B cell (primary cell): ENCODE data around the gene RERE. TPM values are rescaled to one million over a fixed set of nuclear protein-coding genes. Genes with fewer than 3 reads are reported as not detected.

Experiments used
- ATAC-seq: fragments of 200-7000 bp; cut with Tn5 transposase; one replicate; pipeline ENCODE4 v1.10.0; 2021; ENCODE audit warnings: low read depth, mild to moderate bottlenecking, moderate number of reproducible peaks, moderate library complexity
- CTCF ChIA-PET: fragments of 350-600 bp; sonication (Branson Sonifier 250); formaldehyde crosslinking; loops from one replicate; lab custom pipeline; 2021; ENCODE audit warnings: antibody characterized with exemption, inconsistent platforms; lab: Charles Lee
- POLR2A ChIA-PET: fragments of 350-600 bp; sonication (Branson Sonifier 250); formaldehyde crosslinking; loops from one replicate; lab custom pipeline; 2021; ENCODE audit warnings: antibody characterized with exemption; lab: Charles Lee
- DNase-seq: peaks from one replicate; pipeline ENCODE4 v3.0.0; 2013
- H2AFZ ChIP-seq: 2 replicates; pipeline ENCODE4 v1.6.1; 2012; ENCODE audit warnings: mild to moderate bottlenecking, low read depth, low read length; ENCODE audit not compliant: insufficient read depth, poor library complexity, severe bottlenecking
- H3K27ac ChIP-seq, 2 donors: 1 replicate in 1 of 2; 2 replicates in 1 of 2; pipeline ENCODE4 v1.5.1; 2012 to 2013; ENCODE audit warnings: low read length in 2 of 2, mild to moderate bottlenecking in 2 of 2, moderate library complexity in 1 of 2
- H3K27me3 ChIP-seq, 4 experiments: fragments of 200-600 bp in 1 of 4; sonication (generic) in 1 of 4; replicated peaks in 1 of 4; 1 replicate in 2 of 4; 2 replicates in 2 of 4; pipeline versions ENCODE4 v1.6.1 to v1.7.0; 2013 to 2016; ENCODE audit warnings: low read length in 3 of 4, mild to moderate bottlenecking in 2 of 4, mixed read lengths in 1 of 4, moderate library complexity in 1 of 4; ENCODE audit not compliant: insufficient read depth in 4 of 4, control insufficient read depth in 3 of 4; ENCODE audit errors: control extremely low read depth in 1 of 4
- H3K36me3 ChIP-seq, 2 experiments: replicated peaks in 1 of 2; 1 replicate in 1 of 2; 2 replicates in 1 of 2; pipeline versions ENCODE4 v1.6.1 to v1.7.1; 2013; ENCODE audit warnings: low read length in 1 of 2; ENCODE audit not compliant: insufficient read depth in 2 of 2, control insufficient read depth in 1 of 2; ENCODE audit errors: control extremely low read depth in 1 of 2, extremely low read depth in 1 of 2
- H3K4me1 ChIP-seq, 2 donors: fragments of 200-600 bp in 1 of 2; sonication (generic) in 1 of 2; 1 replicate in 1 of 2; 2 replicates in 1 of 2; pipeline versions ENCODE4 v1.5.1 to v1.6.1; 2013 to 2017; ENCODE audit warnings: low read length in 2 of 2; ENCODE audit not compliant: control insufficient read depth in 2 of 2, insufficient read depth in 2 of 2
- H3K4me2 ChIP-seq: replicated peaks from 2 replicates; pipeline ENCODE3; 2012; ENCODE audit warnings: mild to moderate bottlenecking, low read depth, low read length; ENCODE audit not compliant: poor library complexity, severe bottlenecking
- H3K4me3 ChIP-seq, 5 experiments: fragments of 200-600 bp in 1 of 5; sonication (generic) in 1 of 5; 1 replicate in 3 of 5; 2 replicates in 2 of 5; pipeline versions ENCODE4 v1.5.1 to v1.7.0; 2011 to 2016; ENCODE audit warnings: low read length in 4 of 5, mild to moderate bottlenecking in 4 of 5, low read depth in 2 of 5, control low read depth in 1 of 5, moderate library complexity in 1 of 5; ENCODE audit not compliant: insufficient read depth in 1 of 5; ENCODE audit errors: control extremely low read depth in 1 of 5, extremely low read depth in 1 of 5
- H3K79me2 ChIP-seq: fragments of 200-600 bp; sonication (generic); one replicate; pipeline ENCODE4 v1.6.0; 2016; ENCODE audit warnings: low read length; ENCODE audit not compliant: control insufficient read depth, insufficient read depth
- H3K9ac ChIP-seq: fragments of 200-600 bp; sonication (generic); 2 replicates; pipeline ENCODE4 v1.6.1; 2017; ENCODE audit warnings: mild to moderate bottlenecking, low read length, moderate library complexity
- H3K9me3 ChIP-seq, 3 donors: one replicate each; pipeline versions ENCODE4 v1.6.1 to v1.7.1; 2013; ENCODE audit warnings: low read length in 2 of 3; ENCODE audit not compliant: control insufficient read depth in 2 of 3, insufficient read depth in 1 of 3; ENCODE audit errors: control extremely low read depth in 1 of 3
- H4K20me1 ChIP-seq: 2 replicates; pipeline ENCODE4 v1.6.0; 2012; ENCODE audit warnings: mild to moderate bottlenecking, low read length; ENCODE audit not compliant: insufficient read depth, control insufficient read depth, poor library complexity, severe bottlenecking
- H3K27ac Mint-ChIP-seq: one replicate; pipeline ENCODE4 v1.8.0; 2021; ENCODE audit warnings: mixed read lengths
- H3K27me3 Mint-ChIP-seq: one replicate; pipeline ENCODE4 v1.8.0; 2021; ENCODE audit warnings: mixed read lengths
- H3K4me1 Mint-ChIP-seq: one replicate; pipeline ENCODE4 v1.8.0; 2021; ENCODE audit warnings: mixed read lengths
- H3K4me3 Mint-ChIP-seq: one replicate; pipeline ENCODE4 v1.8.0; 2021; ENCODE audit warnings: mixed read lengths
- H3K9me3 Mint-ChIP-seq: one replicate; pipeline ENCODE4 v1.8.0; 2022; ENCODE audit warnings: mixed read lengths; ENCODE audit not compliant: insufficient read depth
- EZH2 ChIP-seq: IDR thresholded peaks from 2 replicates; pipeline ENCODE4 v1.6.1; 2012; ENCODE audit warnings: borderline replicate concordance, low read depth, mild to moderate bottlenecking, moderate library complexity, low read length; ENCODE audit not compliant: insufficient read depth, poor library complexity, severe bottlenecking
- WGBS: methylation state at CpG from one replicate; pipeline ENCODE4 v1.1.5; 2013; ENCODE audit warnings: missing lambda C conversion rate; ENCODE audit not compliant: insufficient coverage; 5-methylcytosine and 5-hydroxymethylcytosine counted together
- intact Hi-C: fragments of 100-400 bp; cut with micrococcal nuclease; formaldehyde crosslinking; loops from one replicate; pipeline ENCODE4 v1.10.0; 2022
- polyA plus RNA-seq: library from polyadenylated mRNA; depleted of rRNA; stranded (reverse); fragments of >200 nt; gene quantifications from 2 replicates; pipeline ENCODE4 v1.2.3, GENCODE V29; 2012
- total RNA-seq, 2 donors: library from RNA; stranded (reverse); fragments of 120-200 nt in 1 of 2; gene quantifications; 1 replicate in 1 of 2; 2 replicates in 1 of 2; pipeline versions ENCODE4 v1.2.3 to v1.2.4, GENCODE V29; 2013 to 2022
- TF ChIP-seq, protein P1 (sequence below): fragments of 200-600 bp; IDR thresholded peaks from one replicate; pipeline ENCODE4 v1.8.0; 2022; ENCODE audit warnings: antibody characterized with exemption, mild to moderate bottlenecking

The RERE gene
- total and polyA plus RNA-seq, 2 donors (not counting 1 experiment from before 2014, with no cell fraction given), result 27.3 to 132 TPM

DNA sequence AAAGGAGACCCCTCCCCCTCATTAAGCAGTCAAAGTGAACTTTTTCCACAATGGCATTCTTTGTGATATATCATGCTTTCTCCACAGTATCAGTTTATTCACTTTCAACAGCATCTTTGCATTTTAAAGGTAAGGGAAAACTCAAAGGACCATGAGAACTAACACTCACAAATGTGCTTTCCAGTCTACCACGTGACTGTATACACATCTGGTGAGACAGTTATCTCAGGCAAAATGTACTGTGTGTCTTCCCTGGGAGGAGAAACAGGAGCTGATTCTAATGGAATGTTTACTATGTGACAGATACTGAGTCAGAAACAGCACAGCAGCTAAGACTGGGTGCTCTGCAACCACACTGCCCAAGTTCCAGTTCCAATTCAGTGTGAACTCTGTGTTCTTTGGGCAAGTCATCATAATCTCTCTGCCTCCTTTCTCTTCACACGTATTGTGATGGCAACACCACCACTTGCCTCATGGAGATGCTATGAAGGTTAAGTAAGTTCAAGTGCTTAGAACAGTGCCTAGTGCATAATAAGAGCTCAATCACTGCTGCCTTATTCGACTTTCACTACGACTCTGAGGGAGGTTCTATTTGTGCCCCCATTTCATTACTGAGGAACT, 420.5 kb downstream of the RERE start:
- ATAC-seq (no peak), DNase-seq (no peak)
- Mint-ChIP-seq H3K27ac (peak overlapping the region; percentile 66), H3K9me3 (no peaks in the 10 kb centered on the region), H3K4me1 (peaks cover 67% of the 10 kb centered on the region), H3K4me3 (peak overlapping the region; percentile 14), H3K27me3 (no peaks in the 10 kb centered on the region)
- Histone ChIP-seq H3K4me3 (no peak overlapping the region), H3K27me3 (no peaks in the 10 kb centered on the region), H2AFZ (no peak overlapping the region), H3K9me3 (no peaks in the 10 kb centered on the region), H3K9ac (no peak overlapping the region), H3K79me2 (peaks cover 89% of the 10 kb centered on the region), H3K36me3 (peaks cover 4 to 24% of the 10 kb centered on the region in 2 experiments), H3K4me2 (peak overlapping the region; percentile 68), H4K20me1 (peaks cover 60% of the 10 kb centered on the region), H3K27ac (peak overlapping the region; percentile 56 to 79), H3K4me1 (peaks cover 47 to 52% of the 10 kb centered on the region in 2 donors)
- CTCF ChIA-PET, result interaction anchor here (1.0 to 2.2 kb wide), 5 partner anchors 12 to 331 kb away, joined by 3 to 9 read pairs (median 3); no protein-coding TSS in a partner anchor
- intact Hi-C loops, result loop anchor here (1.0 to 10.0 kb wide), 4 partner anchors 30 to 418 kb away; partner anchors contain the start of gene RERE
- TF ChIP-seq EZH2, result no peak
- TF ChIP-seq, protein P1, sequence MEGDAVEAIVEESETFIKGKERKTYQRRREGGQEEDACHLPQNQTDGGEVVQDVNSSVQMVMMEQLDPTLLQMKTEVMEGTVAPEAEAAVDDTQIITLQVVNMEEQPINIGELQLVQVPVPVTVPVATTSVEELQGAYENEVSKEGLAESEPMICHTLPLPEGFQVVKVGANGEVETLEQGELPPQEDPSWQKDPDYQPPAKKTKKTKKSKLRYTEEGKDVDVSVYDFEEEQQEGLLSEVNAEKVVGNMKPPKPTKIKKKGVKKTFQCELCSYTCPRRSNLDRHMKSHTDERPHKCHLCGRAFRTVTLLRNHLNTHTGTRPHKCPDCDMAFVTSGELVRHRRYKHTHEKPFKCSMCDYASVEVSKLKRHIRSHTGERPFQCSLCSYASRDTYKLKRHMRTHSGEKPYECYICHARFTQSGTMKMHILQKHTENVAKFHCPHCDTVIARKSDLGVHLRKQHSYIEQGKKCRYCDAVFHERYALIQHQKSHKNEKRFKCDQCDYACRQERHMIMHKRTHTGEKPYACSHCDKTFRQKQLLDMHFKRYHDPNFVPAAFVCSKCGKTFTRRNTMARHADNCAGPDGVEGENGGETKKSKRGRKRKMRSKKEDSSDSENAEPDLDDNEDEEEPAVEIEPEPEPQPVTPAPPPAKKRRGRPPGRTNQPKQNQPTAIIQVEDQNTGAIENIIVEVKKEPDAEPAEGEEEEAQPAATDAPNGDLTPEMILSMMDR, result no peak
- no CpG with 5 or more reads among the region's 4 CpGs for WGBS
- POLR2A ChIA-PET, result no interaction called here

- intact Hi-C loops, result loop anchor here (1.0 to 10.0 kb wide), 4 partner anchors 31 to 419 kb away; partner anchors contain the start of gene RERE
- ATAC-seq (no peak), DNase-seq (no peak)
- 33% methylated on average over 1 of the region's 8 CpGs for WGBS
- Histone ChIP-seq H3K4me3 (peak overlapping the region in 3 of 5 experiments; percentile 48 to 56 (median 52)), H3K36me3 (peaks cover 5 to 24% of the 10 kb centered on the region in 2 experiments), H3K27ac (peak overlapping the region; percentile 56 to 79), H4K20me1 (peaks cover 64% of the 10 kb centered on the region), H3K9me3 (no peaks in the 10 kb centered on the region), H3K4me1 (peaks cover 49 to 59% of the 10 kb centered on the region in 2 donors), H3K9ac (peak overlapping the region; percentile 43), H3K79me2 (peaks cover 89% of the 10 kb centered on the region), H3K4me2 (peak overlapping the region; percentile 68), H2AFZ (no peak overlapping the region), H3K27me3 (no peaks in the 10 kb centered on the region)
- Mint-ChIP-seq H3K9me3 (no peaks in the 10 kb centered on the region), H3K27me3 (no peaks in the 10 kb centered on the region), H3K27ac (peak overlapping the region; percentile 85), H3K4me1 (peaks cover 69% of the 10 kb centered on the region), H3K4me3 (peak overlapping the region; percentile 91)
- ChIA-PET CTCF (interaction anchor here (1.3 to 2.2 kb wide), 2 partner anchors 13 kb away, joined by 6 to 9 read pairs; no protein-coding TSS in a partner anchor), POLR2A (no interaction called here)
- TF ChIP-seq EZH2, result no peak
- TF ChIP-seq, protein P1, result no peak
These were observed 421.2 kb downstream of the RERE start for GRCh38 chr1:8396083-8396785.
